OCI-LY1 (cell line): ENCODE results near the gene SPO11.

Experiments
- H2AFZ ChIP-seq: fragments of 200-600 bp; sonication (generic), shearing (Covaris generic); 2 replicates; pipeline ENCODE4 v1.6.0; 2014; ENCODE audit warnings: antibody characterized with exemption, mild to moderate bottlenecking, low read length
- H3F3A ChIP-seq: fragments of 200-600 bp; sonication (generic), shearing (Covaris generic); 2 replicates; pipeline ENCODE4 v1.6.0; 2014; ENCODE audit warnings: mild to moderate bottlenecking, antibody characterized with exemption, low read length, moderate library complexity; ENCODE audit not compliant: insufficient read depth
- H3K27ac ChIP-seq: fragments of 200-600 bp; sonication (generic); 2 replicates; pipeline ENCODE4 v1.5.1; 2014; ENCODE audit warnings: low read length, mixed run types, mild to moderate bottlenecking, low read depth; ENCODE audit not compliant: poor library complexity, severe bottlenecking
- H3K27me3 ChIP-seq: fragments of 200-600 bp; sonication (generic); 2 replicates; pipeline ENCODE4 v1.6.0; 2014; ENCODE audit warnings: antibody characterized with exemption, mild to moderate bottlenecking, low read length, moderate library complexity; ENCODE audit not compliant: insufficient read depth
- H3K36me3 ChIP-seq: fragments of 200-600 bp; sonication (generic); 2 replicates; pipeline ENCODE4 v1.6.1; 2014; ENCODE audit warnings: mild to moderate bottlenecking, antibody characterized with exemption, low read length, moderate library complexity, mixed read lengths; ENCODE audit not compliant: insufficient read depth
- H3K4me1 ChIP-seq: fragments of 200-600 bp; sonication (generic); 2 replicates; pipeline ENCODE4 v1.5.1; 2014; ENCODE audit warnings: mild to moderate bottlenecking, low read length, moderate library complexity; ENCODE audit not compliant: insufficient read depth, severe bottlenecking
- H3K4me2 ChIP-seq: fragments of 200-600 bp; sonication (generic), shearing (Covaris generic); 2 replicates; pipeline ENCODE4 v1.6.1; 2014; ENCODE audit warnings: low read length
- H3K4me3 ChIP-seq: fragments of 200-600 bp; sonication (generic); 2 replicates; pipeline ENCODE4 v1.5.1; 2014; ENCODE audit warnings: low read length, low read depth, mild to moderate bottlenecking, mixed read lengths; ENCODE audit not compliant: poor library complexity, severe bottlenecking
- H3K79me2 ChIP-seq: fragments of 200-600 bp; shearing (Covaris generic); 2 replicates; pipeline ENCODE4 v1.6.1; 2016; ENCODE audit warnings: mixed run types, low read length, mixed read lengths; ENCODE audit not compliant: insufficient read depth
- H3K9ac ChIP-seq: fragments of 200-600 bp; sonication (generic), shearing (Covaris generic); 2 replicates; pipeline ENCODE4 v1.6.1; 2014; ENCODE audit warnings: mild to moderate bottlenecking, low read length, mixed read lengths
- H3K9me2 ChIP-seq: fragments of 200-600 bp; sonication (generic), shearing (Covaris generic); 2 replicates; pipeline ENCODE4 v1.6.1; 2014; ENCODE audit warnings: low read depth, mild to moderate bottlenecking, low read length, mixed read lengths
- H3K9me3 ChIP-seq: fragments of 200-600 bp; shearing (Covaris generic); 2 replicates; pipeline ENCODE4 v1.6.1; 2014; ENCODE audit warnings: low read length, mixed read lengths
- H4K20me1 ChIP-seq: fragments of 200-600 bp; sonication (generic), shearing (Covaris generic); 2 replicates; pipeline ENCODE4 v1.6.0; 2016; ENCODE audit warnings: mild to moderate bottlenecking, low read length; ENCODE audit not compliant: insufficient read depth
- EZH2 ChIP-seq: fragments of 200-600 bp; sonication (generic), shearing (Covaris generic); IDR thresholded peaks from 2 replicates; pipeline ENCODE4 v1.8.0; 2017; ENCODE audit warnings: borderline replicate concordance, mixed run types, mild to moderate bottlenecking, antibody characterized with exemption, low read length, moderate library complexity, mixed read lengths
- TF ChIP-seq, protein P1 (sequence below): fragments of 200-600 bp; sonication (generic), shearing (Covaris generic); IDR thresholded peaks from 2 replicates; pipeline ENCODE4 v1.5.1; 2017; ENCODE audit warnings: mild to moderate bottlenecking, antibody characterized with exemption, low read length, moderate library complexity, mixed read lengths

SPO11 gene

DNA sequence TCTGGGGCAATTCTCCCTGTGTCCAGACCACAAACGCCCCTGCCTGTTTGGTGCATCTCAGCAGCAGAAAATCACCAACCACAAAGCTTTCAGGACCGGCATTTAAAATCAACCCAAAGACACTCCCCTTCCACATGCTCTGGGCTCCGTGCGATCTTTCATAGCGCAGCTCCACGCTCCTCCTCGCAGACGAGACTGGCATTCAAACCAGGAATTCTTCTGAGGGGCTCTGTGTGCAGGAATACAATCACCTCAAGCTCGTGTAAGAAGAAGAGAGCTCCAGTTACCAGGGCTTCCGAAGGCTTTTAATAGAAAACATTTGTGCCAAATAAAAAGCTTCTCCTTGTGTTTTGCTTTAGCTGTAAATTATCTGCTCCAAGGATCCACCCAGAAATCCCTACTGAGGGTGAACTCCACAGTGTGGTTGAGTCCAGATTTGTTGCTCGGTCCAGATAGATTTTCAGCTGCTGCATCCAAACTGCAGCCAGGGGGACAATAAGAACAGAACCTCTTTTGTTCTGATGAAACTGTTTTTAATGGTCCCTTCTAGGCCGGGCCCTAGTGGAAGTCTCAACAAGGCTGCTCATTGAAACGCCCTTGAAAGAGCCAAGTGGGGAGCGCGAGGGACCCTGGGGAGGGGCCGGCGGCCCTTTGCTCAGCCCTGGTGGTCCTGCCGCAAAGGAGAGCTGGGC is 46.8 kb upstream of the SPO11 start:
- no peak overlapping the region for H2AFZ ChIP-seq
- H3K36me3 ChIP-seq = no peaks in the 10 kb centered on the region
- no peaks in the 10 kb centered on the region for H4K20me1 ChIP-seq
- H3K9me3 ChIP-seq = no peaks in the 10 kb centered on the region
- H3K27ac ChIP-seq = peak overlapping the region; percentile 99
- peak overlapping the region; percentile 87 for H3K4me2 ChIP-seq
- peaks cover 8% of the 10 kb centered on the region; the same call in 1 of the 2 replicates for H3F3A ChIP-seq
- peak overlapping the region; percentile 96 for H3K9ac ChIP-seq
- TF ChIP-seq, protein P1, sequence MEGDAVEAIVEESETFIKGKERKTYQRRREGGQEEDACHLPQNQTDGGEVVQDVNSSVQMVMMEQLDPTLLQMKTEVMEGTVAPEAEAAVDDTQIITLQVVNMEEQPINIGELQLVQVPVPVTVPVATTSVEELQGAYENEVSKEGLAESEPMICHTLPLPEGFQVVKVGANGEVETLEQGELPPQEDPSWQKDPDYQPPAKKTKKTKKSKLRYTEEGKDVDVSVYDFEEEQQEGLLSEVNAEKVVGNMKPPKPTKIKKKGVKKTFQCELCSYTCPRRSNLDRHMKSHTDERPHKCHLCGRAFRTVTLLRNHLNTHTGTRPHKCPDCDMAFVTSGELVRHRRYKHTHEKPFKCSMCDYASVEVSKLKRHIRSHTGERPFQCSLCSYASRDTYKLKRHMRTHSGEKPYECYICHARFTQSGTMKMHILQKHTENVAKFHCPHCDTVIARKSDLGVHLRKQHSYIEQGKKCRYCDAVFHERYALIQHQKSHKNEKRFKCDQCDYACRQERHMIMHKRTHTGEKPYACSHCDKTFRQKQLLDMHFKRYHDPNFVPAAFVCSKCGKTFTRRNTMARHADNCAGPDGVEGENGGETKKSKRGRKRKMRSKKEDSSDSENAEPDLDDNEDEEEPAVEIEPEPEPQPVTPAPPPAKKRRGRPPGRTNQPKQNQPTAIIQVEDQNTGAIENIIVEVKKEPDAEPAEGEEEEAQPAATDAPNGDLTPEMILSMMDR = 0 out of 2 replicates have a peak, but pooled peaks have one; percentile 6
- TF ChIP-seq EZH2 = no peak
- peaks cover 100% of the 10 kb centered on the region for H3K4me1 ChIP-seq
- peak overlapping the region; percentile 55 for H3K4me3 ChIP-seq
- H3K79me2 ChIP-seq = no peaks in the 10 kb centered on the region
- H3K27me3 ChIP-seq = no peaks in the 10 kb centered on the region
- no peaks in the 10 kb centered on the region for H3K9me2 ChIP-seq

DNA sequence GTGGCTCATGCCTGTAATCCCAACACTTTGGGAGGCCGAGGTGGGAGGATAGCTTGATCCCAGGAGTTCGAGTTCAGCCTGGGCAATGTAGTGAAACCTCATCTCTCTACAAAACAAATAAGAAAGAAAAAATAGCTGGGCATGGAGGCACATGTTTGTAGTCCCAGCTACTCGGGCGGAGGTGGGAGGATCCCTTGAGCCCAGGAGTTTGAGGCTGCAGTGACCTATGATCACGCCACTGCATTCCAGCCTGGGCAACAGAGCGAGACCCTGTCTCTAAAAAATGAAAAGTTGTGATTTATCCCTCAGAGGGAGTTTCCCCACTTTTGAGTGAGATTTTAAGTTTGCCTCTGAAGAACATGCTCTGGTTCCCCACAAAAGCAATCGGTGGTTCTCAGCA is 45.7 kb upstream of the SPO11 start:
- TF ChIP-seq, protein P1 = no peak
- TF ChIP-seq EZH2 = no peak
- Histone ChIP-seq H3K9ac (peak overlapping the region; percentile 96), H3K27me3 (no peaks in the 10 kb centered on the region), H3K4me2 (peak overlapping the region; percentile 87), H3K79me2 (no peaks in the 10 kb centered on the region), H3K9me3 (no peaks in the 10 kb centered on the region), H2AFZ (no peak overlapping the region), H3K4me1 (peaks cover 100% of the 10 kb centered on the region), H3K36me3 (no peaks in the 10 kb centered on the region), H3K27ac (peak overlapping the region; percentile 99), H4K20me1 (no peaks in the 10 kb centered on the region), H3F3A (peaks cover 8% of the 10 kb centered on the region; the same call in 1 of the 2 replicates), H3K4me3 (peak overlapping the region; percentile 55), H3K9me2 (no peaks in the 10 kb centered on the region)

- peak overlapping the region; percentile 64 for H3K4me2 ChIP-seq
Observed at GRCh38 chr20:57287007-57287880, 42.4 kb upstream of the SPO11 start.

More at GRCh38 chr20:57287007-57287880, 42.4 kb upstream of the SPO11 start:
- Histone ChIP-seq H2AFZ (no peak overlapping the region), H3K4me3 (no peak overlapping the region), H3K9me3 (no peaks in the 10 kb centered on the region), H3K9ac (peak overlapping the region; percentile 63; the same call in 1 of the 2 replicates), H4K20me1 (no peaks in the 10 kb centered on the region), H3K27me3 (no peaks in the 10 kb centered on the region), H3K27ac (peak overlapping the region; percentile 99), H3K36me3 (no peaks in the 10 kb centered on the region), H3F3A (peaks cover 8% of the 10 kb centered on the region; the same call in 1 of the 2 replicates), H3K79me2 (no peaks in the 10 kb centered on the region), H3K9me2 (no peaks in the 10 kb centered on the region), H3K4me1 (peaks cover 100% of the 10 kb centered on the region)
- TF ChIP-seq, protein P1 = no peak
- no peak for TF ChIP-seq EZH2
